A549 (cell line): ENCODE data around the gene NID1. TPM values are rescaled to one million over a fixed set of nuclear protein-coding genes. Genes with fewer than 3 reads are reported as not detected.
"Not testable (repeated sequence)": the region's sequence is repeated elsewhere in the genome, so short reads cannot be mapped to it uniquely, and the experiment has no call there.

Experiments
- ATAC-seq, 2 experiments: fragments of 200-7000 bp in 1 of 2; fragments of >200 bp in 1 of 2; cut with Nextera tagmentation in 1 of 2; cut with Tn5 transposase in 1 of 2; 3 replicates each; pipeline versions ENCODE4 v1.8.0 to v1.9.1; 2018 to 2020; ENCODE audit warnings: mild to moderate bottlenecking in 1 of 2, moderate library complexity in 1 of 2
- CTCF ChIA-PET: fragments of 300-600 bp; sonication (Branson Sonifier 250); formaldehyde crosslinking; extraction: SDS; loops from one replicate; lab custom pipeline; 2021; ENCODE audit warnings: antibody characterized with exemption, inconsistent platforms; lab: Yijun Ruan, JAX
- POLR2A ChIA-PET: fragments of 350-600 bp; formaldehyde crosslinking; extraction: SDS; loops from one replicate; lab custom pipeline; 2021; ENCODE audit warnings: antibody characterized with exemption, inconsistent platforms; lab: Yijun Ruan, JAX
- DNase-seq, 2 experiments: peaks; one replicate each; pipeline versions ENCODE4 v3.0.0 to v3.0.0-alpha.2; 2011 to 2016; ENCODE audit warnings: low read depth in 1 of 2, low spot score in 1 of 2
- FAIRE-seq: peaks from 2 replicates; lab custom pipeline; 2011; peaks lifted over from hg19 to GRCh38; lab: Jason Lieb, UNC
- H3K27ac ChIP-seq, 2 experiments: fragments of >200 bp; sonication (Bioruptor Twin); formaldehyde crosslinking; 3 replicates each; pipeline ENCODE4 v1.5.1; 2016 to 2017
- H3K4me1 ChIP-seq: fragments of >200 bp; sonication (Bioruptor Twin); formaldehyde crosslinking; 3 replicates; pipeline ENCODE4 v1.6.1; 2016
- H3K4me2 ChIP-seq: fragments of >200 bp; sonication (Bioruptor Twin); formaldehyde crosslinking; 3 replicates; pipeline ENCODE4 v1.6.1; 2016
- H3K4me3 ChIP-seq: fragments of >200 bp; sonication (Bioruptor Twin); formaldehyde crosslinking; 3 replicates; pipeline ENCODE4 v1.5.1; 2016
- H3K9me3 ChIP-seq: fragments of >200 bp; sonication (Bioruptor Twin); formaldehyde crosslinking; 3 replicates; pipeline ENCODE4 v1.6.1; 2016
- BHLHE40 ChIP-seq: IDR thresholded peaks from 2 replicates; pipeline ENCODE4 v1.6.1; 2012; ENCODE audit warnings: low read depth, low read length, inconsistent platforms
- CHD2 ChIP-seq: fragments of 150-350 bp; IDR thresholded peaks from 2 replicates; pipeline ENCODE4 v1.6.1; 2014; ENCODE audit warnings: low read length; ENCODE audit not compliant: partially characterized antibody
- CHD4 ChIP-seq: fragments of 200-600 bp; sonication (generic); IDR thresholded peaks from 2 replicates; pipeline ENCODE4 v1.6.1; 2016; ENCODE audit warnings: antibody characterized with exemption, mild to moderate bottlenecking, borderline replicate concordance
- HDAC2 ChIP-seq: fragments of 200-600 bp; sonication (generic); IDR thresholded peaks from 2 replicates; pipeline ENCODE4 v1.6.1; 2016
- HOXB13 ChIP-seq: fragments of 250-450 bp; sonication (Bioruptor Pico); IDR thresholded peaks from 2 replicates; pipeline ENCODE4 v1.5.0; 2020; ENCODE audit warnings: low read depth, mild to moderate bottlenecking, moderate library complexity
- KDM1A ChIP-seq: fragments of 200-600 bp; sonication (generic); IDR thresholded peaks from 2 replicates; pipeline ENCODE4 v1.6.1; 2016; ENCODE audit warnings: low read depth, mild to moderate bottlenecking
- MAFK ChIP-seq: fragments of 450-650 bp; IDR thresholded peaks from 2 replicates; pipeline ENCODE4 v1.6.1; 2014; ENCODE audit not compliant: partially characterized antibody
- MYC ChIP-seq: IDR thresholded peaks from 2 replicates; pipeline ENCODE4 v1.6.1; 2012; ENCODE audit warnings: mild to moderate bottlenecking, inconsistent platforms, low read length, improper control_type of control experiment, borderline replicate concordance
- POLR2AphosphoS2 ChIP-seq: conservative IDR thresholded peaks from 2 replicates; pipeline ENCODE4 v1.6.1; 2012; ENCODE audit warnings: low read length, improper control_type of control experiment, inconsistent platforms
- RCOR1 ChIP-seq: fragments of 150-350 bp; IDR thresholded peaks from 2 replicates; pipeline ENCODE4 v1.6.1; 2014; ENCODE audit warnings: antibody characterized with exemption, low read length, low read depth
- SMC3 ChIP-seq: fragments of >200 bp; sonication (Bioruptor Twin); formaldehyde crosslinking; IDR thresholded peaks from 3 replicates; pipeline ENCODE4 v1.6.1; 2018; ENCODE audit warnings: inconsistent platforms
- ZC3H11A ChIP-seq: fragments of 450-650 bp; IDR thresholded peaks from 2 replicates; pipeline ENCODE4 v1.6.1; 2014; ENCODE audit warnings: antibody characterized with exemption, mild to moderate bottlenecking
- ZNF302 ChIP-seq: fragments of 250-450 bp; sonication (Bioruptor Pico); IDR thresholded peaks from 2 replicates; pipeline ENCODE4 v1.9.0; 2021; ENCODE audit warnings: inconsistent platforms, mild to moderate bottlenecking, moderate library complexity
- WGBS: methylation state at CpG from one replicate; pipeline ENCODE4 v1.1.6; 2017; ENCODE audit errors: missing lambda C conversion rate; 5-methylcytosine and 5-hydroxymethylcytosine counted together
- polyA plus RNA-seq, 4 experiments: library from polyadenylated mRNA; depleted of rRNA in 3 of 4; stranded (reverse); fragments of >200 nt; fragmentation: RNase III in 1 of 4; extraction: RNeasy Plus Mini Kit Qiagen cat#74134 plus additional on column Dnase treatment in 1 of 4; gene quantifications; 2 replicates in 3 of 4; 3 replicates in 1 of 4; pipeline ENCODE4 v1.2.3, GENCODE V29; 2011 to 2017
- small RNA-seq, 6 experiments: library from RNA; depleted of rRNA; stranded (forward); fragments of <200 nt; gene quantifications; one replicate each; pipeline ENCODE3, GENCODE V24; 2012
- TF ChIP-seq, protein P1 (sequence below): fragments of 200-600 bp; sonication (generic); IDR thresholded peaks from 2 replicates; pipeline ENCODE4 v1.6.1; 2016; ENCODE audit warnings: antibody characterized with exemption, mild to moderate bottlenecking, moderate library complexity
- TF ChIP-seq, protein P2 (sequence below): fragments of 250-450 bp; sonication (Bioruptor Pico); IDR thresholded peaks from 2 replicates; pipeline ENCODE4 v1.5.0; 2020; ENCODE audit warnings: low read depth, mild to moderate bottlenecking, moderate library complexity
- TF ChIP-seq, protein P3 (sequence below): fragments of >200 bp; sonication (Bioruptor Twin); formaldehyde crosslinking; IDR thresholded peaks from 3 replicates; pipeline ENCODE4 v1.6.1; 2016
- TF ChIP-seq, protein P4 (sequence below): fragments of 450-650 bp; IDR thresholded peaks from 2 replicates; pipeline ENCODE4 v1.6.1; 2014; ENCODE audit warnings: antibody characterized with exemption

NID1 gene
- polyA plus RNA-seq, 2 of the 4 experiments (the other 2 are of a cell fraction) = 6.8 to 10.5 TPM

DNA sequence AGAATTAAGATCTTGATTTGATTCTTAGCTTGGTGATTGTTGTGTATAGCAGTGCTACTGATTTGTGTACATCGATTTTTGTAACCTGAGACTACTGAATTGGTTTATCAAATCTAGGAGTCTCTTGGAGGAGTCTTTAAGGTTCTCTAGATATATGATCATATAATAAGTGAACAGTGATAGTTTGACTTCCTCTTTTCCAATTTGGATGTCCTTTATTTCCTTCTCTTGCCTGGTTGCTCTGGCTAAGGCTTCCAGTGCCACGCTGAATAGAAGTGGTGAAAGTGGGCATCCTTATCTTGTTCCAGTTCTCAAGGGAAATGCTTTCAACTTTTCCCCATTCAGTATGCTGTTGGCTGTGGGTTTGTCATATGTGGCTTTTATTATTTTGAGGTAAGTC is 136.7 kb downstream of the NID1 start:
- TF ChIP-seq BHLHE40 = no peak
- no peak for TF ChIP-seq POLR2AphosphoS2
- no peak for TF ChIP-seq MYC
- TF ChIP-seq, protein P1, sequence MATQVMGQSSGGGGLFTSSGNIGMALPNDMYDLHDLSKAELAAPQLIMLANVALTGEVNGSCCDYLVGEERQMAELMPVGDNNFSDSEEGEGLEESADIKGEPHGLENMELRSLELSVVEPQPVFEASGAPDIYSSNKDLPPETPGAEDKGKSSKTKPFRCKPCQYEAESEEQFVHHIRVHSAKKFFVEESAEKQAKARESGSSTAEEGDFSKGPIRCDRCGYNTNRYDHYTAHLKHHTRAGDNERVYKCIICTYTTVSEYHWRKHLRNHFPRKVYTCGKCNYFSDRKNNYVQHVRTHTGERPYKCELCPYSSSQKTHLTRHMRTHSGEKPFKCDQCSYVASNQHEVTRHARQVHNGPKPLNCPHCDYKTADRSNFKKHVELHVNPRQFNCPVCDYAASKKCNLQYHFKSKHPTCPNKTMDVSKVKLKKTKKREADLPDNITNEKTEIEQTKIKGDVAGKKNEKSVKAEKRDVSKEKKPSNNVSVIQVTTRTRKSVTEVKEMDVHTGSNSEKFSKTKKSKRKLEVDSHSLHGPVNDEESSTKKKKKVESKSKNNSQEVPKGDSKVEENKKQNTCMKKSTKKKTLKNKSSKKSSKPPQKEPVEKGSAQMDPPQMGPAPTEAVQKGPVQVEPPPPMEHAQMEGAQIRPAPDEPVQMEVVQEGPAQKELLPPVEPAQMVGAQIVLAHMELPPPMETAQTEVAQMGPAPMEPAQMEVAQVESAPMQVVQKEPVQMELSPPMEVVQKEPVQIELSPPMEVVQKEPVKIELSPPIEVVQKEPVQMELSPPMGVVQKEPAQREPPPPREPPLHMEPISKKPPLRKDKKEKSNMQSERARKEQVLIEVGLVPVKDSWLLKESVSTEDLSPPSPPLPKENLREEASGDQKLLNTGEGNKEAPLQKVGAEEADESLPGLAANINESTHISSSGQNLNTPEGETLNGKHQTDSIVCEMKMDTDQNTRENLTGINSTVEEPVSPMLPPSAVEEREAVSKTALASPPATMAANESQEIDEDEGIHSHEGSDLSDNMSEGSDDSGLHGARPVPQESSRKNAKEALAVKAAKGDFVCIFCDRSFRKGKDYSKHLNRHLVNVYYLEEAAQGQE = no peak
- TF ChIP-seq CHD2 = no peak
- TF ChIP-seq HDAC2 = no peak
- TF ChIP-seq MAFK = no peak
- TF ChIP-seq HOXB13 = no peak
- TF ChIP-seq ZC3H11A = no peak
- TF ChIP-seq ZNF302 (CRISPR knock-in tag) = no peak
- TF ChIP-seq CHD4 = no peak
- no peak for TF ChIP-seq KDM1A
- TF ChIP-seq, protein P2, sequence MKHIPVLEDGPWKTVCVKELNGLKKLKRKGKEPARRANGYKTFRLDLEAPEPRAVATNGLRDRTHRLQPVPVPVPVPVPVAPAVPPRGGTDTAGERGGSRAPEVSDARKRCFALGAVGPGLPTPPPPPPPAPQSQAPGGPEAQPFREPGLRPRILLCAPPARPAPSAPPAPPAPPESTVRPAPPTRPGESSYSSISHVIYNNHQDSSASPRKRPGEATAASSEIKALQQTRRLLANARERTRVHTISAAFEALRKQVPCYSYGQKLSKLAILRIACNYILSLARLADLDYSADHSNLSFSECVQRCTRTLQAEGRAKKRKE = no peak
- TF ChIP-seq, protein P3, sequence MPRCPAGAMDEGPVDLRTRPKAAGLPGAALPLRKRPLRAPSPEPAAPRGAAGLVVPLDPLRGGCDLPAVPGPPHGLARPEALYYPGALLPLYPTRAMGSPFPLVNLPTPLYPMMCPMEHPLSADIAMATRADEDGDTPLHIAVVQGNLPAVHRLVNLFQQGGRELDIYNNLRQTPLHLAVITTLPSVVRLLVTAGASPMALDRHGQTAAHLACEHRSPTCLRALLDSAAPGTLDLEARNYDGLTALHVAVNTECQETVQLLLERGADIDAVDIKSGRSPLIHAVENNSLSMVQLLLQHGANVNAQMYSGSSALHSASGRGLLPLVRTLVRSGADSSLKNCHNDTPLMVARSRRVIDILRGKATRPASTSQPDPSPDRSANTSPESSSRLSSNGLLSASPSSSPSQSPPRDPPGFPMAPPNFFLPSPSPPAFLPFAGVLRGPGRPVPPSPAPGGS = no peak
- TF ChIP-seq SMC3 = no peak
- TF ChIP-seq, protein P4, sequence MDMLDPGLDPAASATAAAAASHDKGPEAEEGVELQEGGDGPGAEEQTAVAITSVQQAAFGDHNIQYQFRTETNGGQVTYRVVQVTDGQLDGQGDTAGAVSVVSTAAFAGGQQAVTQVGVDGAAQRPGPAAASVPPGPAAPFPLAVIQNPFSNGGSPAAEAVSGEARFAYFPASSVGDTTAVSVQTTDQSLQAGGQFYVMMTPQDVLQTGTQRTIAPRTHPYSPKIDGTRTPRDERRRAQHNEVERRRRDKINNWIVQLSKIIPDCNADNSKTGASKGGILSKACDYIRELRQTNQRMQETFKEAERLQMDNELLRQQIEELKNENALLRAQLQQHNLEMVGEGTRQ = no peak
- TF ChIP-seq RCOR1 = no peak
- Histone ChIP-seq H3K4me3 (no peak overlapping the region), H3K4me2 (no peak overlapping the region), H3K9me3 (no peaks in the 10 kb centered on the region), H3K4me1 (peaks cover 8% of the 10 kb centered on the region; the same call in 2 of the 3 replicates), H3K27ac (no peak overlapping the region)
- DNase-seq (no peak), FAIRE-seq (no peak), ATAC-seq (no peak)
- WGBS = 59% methylated on average over 2 of the region's 2 CpGs
- POLR2A ChIA-PET = no interaction called here
- CTCF ChIA-PET = interaction anchor here (0.5 to 2.0 kb wide), 5 partner anchors 8 to 62 kb away, joined by 3 to 14 read pairs (median 6); partner anchors contain the start of gene LYST

DNA sequence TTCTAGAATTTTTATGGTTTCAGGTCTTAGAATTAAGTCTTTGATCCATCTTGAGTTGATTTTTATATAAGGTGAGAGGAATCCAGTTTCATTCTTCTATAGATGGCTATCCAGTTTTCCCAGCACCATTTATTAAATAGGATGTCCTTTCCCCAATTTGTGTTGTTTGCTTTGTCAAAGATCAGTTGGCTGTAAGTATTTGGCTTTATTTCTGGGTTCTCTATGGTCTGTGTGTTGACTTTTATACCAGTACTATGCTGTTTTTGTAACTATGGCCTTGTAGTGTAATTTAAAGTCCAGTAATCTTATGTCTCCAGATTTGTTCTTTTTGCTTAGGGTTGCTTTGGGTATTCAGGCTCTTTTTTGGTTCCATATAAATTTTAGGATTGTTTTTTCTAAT is 137.3 kb downstream of the NID1 start:
- peaks cover 11% of the 10 kb centered on the region; the same call in 2 of the 3 replicates for H3K4me1 ChIP-seq
- H3K4me3 ChIP-seq, POLR2A ChIA-PET, FAIRE-seq, ATAC-seq, H3K27ac ChIP-seq, H3K9me3 ChIP-seq, H3K4me2 ChIP-seq, DNase-seq: not testable (repeated sequence)
- CTCF ChIA-PET = interaction anchor here (1.7 kb wide), 1 partner anchor 19 kb away, joined by 5 read pairs; no protein-coding TSS in a partner anchor

Small RNA genes within 50 kb of the gene (small RNA-seq; reads per million reads assigned to genes)
- gene RF00019 = 0 reads per million in 6 experiments

Other genes starting within 250 kb of the NID1 start
- 9.4 and 10.9 TPM in 2 replicates for gene LYST, start 198.2 kb downstream of the NID1 start, polyA plus RNA-seq (2011; rRNA removed)
- gene LYST, start 198.2 kb downstream of the NID1 start, polyA plus RNA-seq (2017; fragmentation: RNase III; extraction: RNeasy Plus Mini Kit Qiagen cat#74134 plus additional on column Dnase treatment) = 2.0 to 2.5 TPM (median 2.2 TPM) in 3 replicates
- gene GPR137B, start 77.4 kb upstream of the NID1 start, polyA plus RNA-seq (2011; rRNA removed) = 5.8 and 8.5 TPM in 2 replicates
- gene GPR137B, start 77.4 kb upstream of the NID1 start, polyA plus RNA-seq (2017; fragmentation: RNase III; extraction: RNeasy Plus Mini Kit Qiagen cat#74134 plus additional on column Dnase treatment) = 7.4 to 9.2 TPM (median 9.2 TPM) in 3 replicates
- 7.7 and 9.8 TPM in 2 replicates for gene ERO1B, start 216.9 kb upstream of the NID1 start, polyA plus RNA-seq (2011; rRNA removed)
- gene ERO1B, start 216.9 kb upstream of the NID1 start, polyA plus RNA-seq (2017; fragmentation: RNase III; extraction: RNeasy Plus Mini Kit Qiagen cat#74134 plus additional on column Dnase treatment) = 2.7 to 3.2 TPM (median 3.2 TPM) in 3 replicates